GM18498 (cell line): ENCODE results near the gene CDKL4.
"Not testable (repeated sequence)": the region's sequence is repeated elsewhere in the genome, so short reads cannot be mapped to it uniquely, and the experiment has no call there.

Source experiments
- ATAC-seq: cut with Tn5 transposase; IDR thresholded peaks from one replicate; pipeline ENCODE4 v1.9.1; 2021; ENCODE audit warnings: mild to moderate bottlenecking, moderate library complexity; ENCODE audit not compliant: unreplicated experiment

Gene CDKL4

GRCh38 chr2:39144416-39144815 is 99.4 kb downstream of the CDKL4 start:
- no peak for ATAC-seq

- ATAC-seq = no peak
These were observed 100.7 kb downstream of the CDKL4 start for GRCh38 chr2:39142904-39143605.

- ATAC-seq = no peak
These were observed 102.2 kb downstream of the CDKL4 start for GRCh38 chr2:39141334-39142271.

GRCh38 chr2:39140948-39141333 is 102.8 kb downstream of the CDKL4 start:
- not testable (repeated sequence) for ATAC-seq

- ATAC-seq = no peak
These were observed 103.4 kb downstream of the CDKL4 start for GRCh38 chr2:39140322-39140847.

- no peak for ATAC-seq
These were observed 104.1 kb downstream of the CDKL4 start for GRCh38 chr2:39139511-39140237.

- ATAC-seq = no peak
These were observed 104.9 kb downstream of the CDKL4 start for GRCh38 chr2:39138837-39139211.

- not testable (repeated sequence) for ATAC-seq
These were observed 105.5 kb downstream of the CDKL4 start for GRCh38 chr2:39138187-39138836.

GRCh38 chr2:39136799-39137198 is 107.0 kb downstream of the CDKL4 start:
- ATAC-seq = no peak

- ATAC-seq = no peak
These were observed 108.0 kb downstream of the CDKL4 start for GRCh38 chr2:39135690-39136259.

- ATAC-seq = no peak
These were observed 110.4 kb downstream of the CDKL4 start for GRCh38 chr2:39133215-39133851.

- ATAC-seq = peak; percentile 46
These were observed 114.8 kb downstream of the CDKL4 start for GRCh38 chr2:39128919-39129391.

- peak; percentile 52 for ATAC-seq
These were observed 115.8 kb downstream of the CDKL4 start for GRCh38 chr2:39127973-39128372.
